CD4-positive, alpha-beta T cell treated with Interferon gamma for 1 hour (primary cell): Measurements from ENCODE around the gene CYP46A1.

Experiments
- DNase-seq: peaks from one replicate; pipeline ENCODE4 v3.0.0-alpha.2; 2020

Gene CYP46A1

GRCh38 chr14:99674776-99675381 lies 9.2 kb upstream of the CYP46A1 start:
- DNase-seq: no peak

- no peak for DNase-seq
Measured at GRCh38 chr14:99675382-99675835, 8.7 kb upstream of the CYP46A1 start.

GRCh38 chr14:99675951-99676350 lies 8.1 kb upstream of the CYP46A1 start:
- no peak for DNase-seq

GRCh38 chr14:99676657-99677056 lies 7.4 kb upstream of the CYP46A1 start:
- peak; percentile 7 for DNase-seq

- no peak for DNase-seq
Measured at GRCh38 chr14:99677231-99678140, 6.6 kb upstream of the CYP46A1 start.

- no peak for DNase-seq
Measured at GRCh38 chr14:99678198-99678597, 5.9 kb upstream of the CYP46A1 start.

- DNase-seq: no peak
Measured at GRCh38 chr14:99679111-99679510, 5.0 kb upstream of the CYP46A1 start.

GRCh38 chr14:99679543-99679942 lies 4.6 kb upstream of the CYP46A1 start:
- DNase-seq: no peak

- no peak for DNase-seq
Measured at GRCh38 chr14:99679996-99680395, 4.1 kb upstream of the CYP46A1 start.

- no peak for DNase-seq
Measured at GRCh38 chr14:99681101-99681831, 2.8 kb upstream of the CYP46A1 start.

- DNase-seq: no peak
Measured at GRCh38 chr14:99681832-99682148, 2.3 kb upstream of the CYP46A1 start.

- DNase-seq: peak; percentile 68
Measured at GRCh38 chr14:99682809-99683618, 1.1 kb upstream of the CYP46A1 start.

GRCh38 chr14:99684410-99684934 lies 374 bp downstream of the CYP46A1 start:
- DNase-seq: no peak

- no peak for DNase-seq
Measured at GRCh38 chr14:99685151-99685591, 1.1 kb downstream of the CYP46A1 start.

GRCh38 chr14:99685596-99685995 lies 1.5 kb downstream of the CYP46A1 start:
- no peak for DNase-seq

GRCh38 chr14:99686557-99687283 lies 2.6 kb downstream of the CYP46A1 start:
- no peak for DNase-seq

- peak; percentile 24 for DNase-seq
Measured at GRCh38 chr14:99687284-99688209, 3.4 kb downstream of the CYP46A1 start.

GRCh38 chr14:99688210-99688581 lies 4.1 kb downstream of the CYP46A1 start:
- DNase-seq: no peak

- DNase-seq: no peak
Measured at GRCh38 chr14:99688629-99689028, 4.5 kb downstream of the CYP46A1 start.
